GM12892 (cell line): ENCODE results near the gene C1QTNF4.

Experiments used
- POLR2A ChIP-seq: IDR thresholded peaks from 2 replicates; pipeline ENCODE4 v1.6.1; 2011; ENCODE audit warnings: low read depth, low read length, control low read depth
- POLR2AphosphoS5 ChIP-seq: IDR thresholded peaks from 2 replicates; pipeline ENCODE4 v1.6.1; 2011; ENCODE audit warnings: low read depth, low read length, control low read depth
- TAF1 ChIP-seq: IDR thresholded peaks from 2 replicates; pipeline ENCODE4 v1.6.1; 2011; ENCODE audit warnings: low read depth, mild to moderate bottlenecking, control low read depth, low read length, borderline replicate concordance

- TF ChIP-seq POLR2AphosphoS5 (no peak), POLR2A (no peak), TAF1 (no peak)
Measured at GRCh38 chr11:47552056-47552565, 42.1 kb downstream of the C1QTNF4 start.
